ENCODE measurements around the gene MCM3AP. TPM values are rescaled to one million over a fixed set of nuclear protein-coding genes. Genes with fewer than 3 reads are reported as not detected.

Gene MCM3AP
- total and polyA plus RNA-seq, 7 donors, result 44.0 to 104 (median 79.9) TPM

DNA sequence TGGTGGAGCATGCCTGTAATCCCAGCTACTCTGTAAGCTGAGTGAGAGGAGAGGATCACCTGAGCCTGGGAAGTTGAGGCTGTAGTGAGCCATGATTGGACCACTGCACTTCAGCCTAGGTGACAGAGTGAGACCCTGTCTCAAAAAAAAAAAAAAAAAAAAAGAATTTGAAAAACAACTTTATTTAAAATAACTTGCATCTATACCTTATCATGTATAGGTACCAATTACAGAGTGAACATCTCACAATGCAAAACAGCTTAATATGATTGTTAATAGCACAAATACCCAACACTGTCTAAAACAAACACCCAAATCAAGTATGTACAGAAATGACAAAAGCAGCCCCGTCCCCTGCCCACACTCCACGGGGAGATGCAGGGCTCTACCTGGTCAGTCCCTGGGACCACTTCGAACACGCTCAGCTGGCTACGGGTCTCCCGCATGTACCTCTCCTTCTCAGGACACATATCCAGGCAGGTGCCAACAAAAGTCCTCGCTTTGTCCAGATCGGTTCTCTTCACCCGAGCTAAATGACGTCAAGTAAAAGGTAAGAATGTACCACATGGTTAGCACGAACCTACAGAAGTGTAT, 10.5 kb downstream of the MCM3AP start:
- Histone ChIP-seq H3K4me1 (no peaks in the 10 kb centered on the region), H3K4me3 (no peak overlapping the region), H3K36me3 (ENCODE audit: insufficient read depth in 1 of 2, low read depth in 1 of 2) (peaks cover 13 to 100% of the 10 kb centered on the region in 2 donors), H3K27me3 (ENCODE audit: insufficient read depth in 3 of 3, low read length in 2 of 3) (no peaks in the 10 kb centered on the region), H3K9me3 (no peaks in the 10 kb centered on the region), H3K27ac (no peak overlapping the region)
- DNase-seq (no peak), ATAC-seq (no peak)
- intact Hi-C loops (cut with DNase I), result loop anchor here (5.0 to 10.0 kb wide), 2 partner anchors 38 to 220 kb away; no protein-coding TSS in a partner anchor
- WGBS, 3 donors, result 92 to 93% (median 92%) methylated on average over 11 of the region's 11 CpGs
- TF ChIP-seq, protein P1, sequence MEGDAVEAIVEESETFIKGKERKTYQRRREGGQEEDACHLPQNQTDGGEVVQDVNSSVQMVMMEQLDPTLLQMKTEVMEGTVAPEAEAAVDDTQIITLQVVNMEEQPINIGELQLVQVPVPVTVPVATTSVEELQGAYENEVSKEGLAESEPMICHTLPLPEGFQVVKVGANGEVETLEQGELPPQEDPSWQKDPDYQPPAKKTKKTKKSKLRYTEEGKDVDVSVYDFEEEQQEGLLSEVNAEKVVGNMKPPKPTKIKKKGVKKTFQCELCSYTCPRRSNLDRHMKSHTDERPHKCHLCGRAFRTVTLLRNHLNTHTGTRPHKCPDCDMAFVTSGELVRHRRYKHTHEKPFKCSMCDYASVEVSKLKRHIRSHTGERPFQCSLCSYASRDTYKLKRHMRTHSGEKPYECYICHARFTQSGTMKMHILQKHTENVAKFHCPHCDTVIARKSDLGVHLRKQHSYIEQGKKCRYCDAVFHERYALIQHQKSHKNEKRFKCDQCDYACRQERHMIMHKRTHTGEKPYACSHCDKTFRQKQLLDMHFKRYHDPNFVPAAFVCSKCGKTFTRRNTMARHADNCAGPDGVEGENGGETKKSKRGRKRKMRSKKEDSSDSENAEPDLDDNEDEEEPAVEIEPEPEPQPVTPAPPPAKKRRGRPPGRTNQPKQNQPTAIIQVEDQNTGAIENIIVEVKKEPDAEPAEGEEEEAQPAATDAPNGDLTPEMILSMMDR (IDR thresholded peaks at IDR 0.05), result no peak

GRCh38 chr21:46273341-46273740, 12.1 kb downstream of the MCM3AP start:
- WGBS, 3 donors, result 93 to 94% (median 94%) methylated on average over 14 of the region's 14 CpGs
- H3K9me3 ChIP-seq, result no peaks in the 10 kb centered on the region
- no peak overlapping the region for H3K27ac ChIP-seq
- DNase-seq (no peak), ATAC-seq (no peak)
- no peaks in the 10 kb centered on the region for H3K4me1 ChIP-seq
- intact Hi-C loops (cut with DNase I), result loop anchor here (5.0 to 10.0 kb wide), 2 partner anchors 36 to 221 kb away; no protein-coding TSS in a partner anchor
- TF ChIP-seq, protein P1 (IDR thresholded peaks at IDR 0.05), result no peak
- H3K4me3 ChIP-seq, result no peak overlapping the region
- H3K27me3 ChIP-seq (ENCODE audit: insufficient read depth in 3 of 3, low read length in 2 of 3), result no peaks in the 10 kb centered on the region
- H3K36me3 ChIP-seq (ENCODE audit: insufficient read depth in 1 of 2, low read depth in 1 of 2), result peaks cover 14 to 100% of the 10 kb centered on the region in 2 donors

- Histone ChIP-seq H3K36me3 (ENCODE audit: insufficient read depth in 1 of 2, low read depth in 1 of 2) (peaks cover 27 to 100% of the 10 kb centered on the region in 2 donors), H3K4me3 (no peak overlapping the region), H3K4me1 (no peaks in the 10 kb centered on the region), H3K9me3 (no peaks in the 10 kb centered on the region), H3K27me3 (ENCODE audit: insufficient read depth in 3 of 3, low read length in 2 of 3) (no peaks in the 10 kb centered on the region), H3K27ac (no peak overlapping the region)
- DNase-seq (no peak), ATAC-seq (no peak)
- TF ChIP-seq, protein P1 (IDR thresholded peaks at IDR 0.05), result no peak
- intact Hi-C loops (cut with DNase I), result no loop called here
- 91 to 95% (median 94%) methylated on average over 10 of the region's 10 CpGs for WGBS, 3 donors
Observed at GRCh38 chr21:46269466-46269865, 15.9 kb downstream of the MCM3AP start.

DNA sequence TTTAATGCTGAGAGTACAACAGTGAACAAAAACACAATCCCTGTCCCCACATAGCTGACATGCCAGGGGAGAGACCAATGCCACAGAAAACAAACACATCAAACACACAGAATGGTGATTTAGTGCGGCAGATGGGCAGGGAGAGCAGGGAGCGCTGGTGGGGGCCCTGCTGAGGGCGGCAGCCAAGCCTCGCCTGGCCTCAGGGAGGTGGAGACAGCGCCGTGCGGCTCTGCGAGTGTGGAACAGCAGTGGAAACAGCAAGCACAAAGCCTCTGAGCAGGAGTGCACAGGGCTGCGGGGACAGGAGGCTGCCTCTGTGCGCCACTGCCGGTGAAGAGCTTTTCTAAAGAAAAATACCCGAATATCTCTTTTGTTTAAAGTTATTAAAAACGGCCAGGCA, 17.0 kb downstream of the MCM3AP start:
- intact Hi-C loops (cut with DNase I), result no loop called here
- no peak for ATAC-seq
- Histone ChIP-seq H3K27ac (no peak overlapping the region), H3K9me3 (no peaks in the 10 kb centered on the region), H3K36me3 (ENCODE audit: insufficient read depth in 1 of 2, low read depth in 1 of 2) (peaks cover 27 to 100% of the 10 kb centered on the region in 2 donors), H3K4me1 (no peaks in the 10 kb centered on the region), H3K4me3 (no peak overlapping the region), H3K27me3 (ENCODE audit: insufficient read depth in 3 of 3, low read length in 2 of 3) (no peaks in the 10 kb centered on the region)
- 88 to 91% (median 91%) methylated on average over 13 of the region's 13 CpGs for WGBS, 3 donors
- TF ChIP-seq, protein P1 (IDR thresholded peaks at IDR 0.05), result no peak
- no peak for DNase-seq

DNA sequence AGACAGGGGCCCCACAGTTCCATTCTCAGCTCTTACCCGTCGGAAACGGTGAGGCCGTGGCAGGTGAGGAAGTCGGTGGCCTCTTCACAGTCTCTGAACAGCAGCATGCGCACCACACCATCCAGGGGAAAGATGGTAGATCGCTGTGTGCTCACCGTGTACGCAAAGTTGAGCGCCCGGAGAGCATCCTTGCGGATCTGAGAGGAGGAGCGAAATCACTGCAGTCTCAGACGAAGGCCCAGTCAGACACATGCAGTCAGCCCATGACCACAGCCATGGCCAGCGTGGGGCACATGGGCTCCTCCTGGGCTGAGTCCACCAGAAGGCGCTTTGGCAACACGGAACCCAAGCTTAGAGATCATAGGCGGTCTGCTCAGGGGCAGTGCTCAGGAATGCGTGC, 18.5 kb downstream of the MCM3AP start:
- TF ChIP-seq, protein P1 (IDR thresholded peaks at IDR 0.05), result no peak
- Histone ChIP-seq H3K9me3 (no peaks in the 10 kb centered on the region), H3K36me3 (ENCODE audit: insufficient read depth in 1 of 2, low read depth in 1 of 2) (peaks cover 20 to 99% of the 10 kb centered on the region in 2 donors), H3K4me3 (no peak overlapping the region), H3K27me3 (ENCODE audit: insufficient read depth in 3 of 3, low read length in 2 of 3) (no peaks in the 10 kb centered on the region), H3K27ac (no peak overlapping the region), H3K4me1 (no peaks in the 10 kb centered on the region)
- DNase-seq (no peak), ATAC-seq (no peak)
- intact Hi-C loops (cut with DNase I), result no loop called here
- WGBS, 3 donors, result 89 to 92% (median 91%) methylated on average over 19 of the region's 19 CpGs

Data from psoas muscle (tissue), 8 donors.